ENCODE results near the gene RGR. TPM values are rescaled to one million over a fixed set of nuclear protein-coding genes. Genes with fewer than 3 reads are reported as not detected.

RGR gene
- total RNA-seq, 1 donor from 2014 or later, result 0.19 TPM

GRCh38 chr10:84204610-84205009, 40.2 kb upstream of the RGR start:
- TF ChIP-seq CTCF (IDR thresholded peaks at IDR 0.05; ENCODE audit: borderline replicate concordance), result no peak
- DNase-seq, result no peak
- H3K4me3 ChIP-seq, result no peak overlapping the region
- H3K27me3 ChIP-seq (ENCODE audit: low read depth), result peaks cover 79% of the 10 kb centered on the region
- no peaks in the 10 kb centered on the region for H3K9me3 ChIP-seq (replicated peaks)
- H3K36me3 ChIP-seq, result no peaks in the 10 kb centered on the region
- H3K4me1 ChIP-seq, result no peaks in the 10 kb centered on the region
- intact Hi-C loops (cut with micrococcal nuclease), result no loop called here
- no peak overlapping the region for H3K27ac ChIP-seq (replicated peaks)

GRCh38 chr10:84205049-84205852, 39.6 kb upstream of the RGR start:
- Histone ChIP-seq H3K27me3 (ENCODE audit: low read depth) (peaks cover 79% of the 10 kb centered on the region), H3K27ac (replicated peaks) (no peak overlapping the region), H3K4me1 (no peaks in the 10 kb centered on the region), H3K4me3 (no peak overlapping the region), H3K36me3 (no peaks in the 10 kb centered on the region), H3K9me3 (replicated peaks) (no peaks in the 10 kb centered on the region)
- peak; percentile 75 for TF ChIP-seq CTCF (IDR thresholded peaks at IDR 0.05; ENCODE audit: borderline replicate concordance)
- peak; percentile 49 for DNase-seq
- intact Hi-C loops (cut with micrococcal nuclease), result no loop called here

GRCh38 chr10:84205853-84206525, 38.9 kb upstream of the RGR start:
- no peaks in the 10 kb centered on the region for H3K36me3 ChIP-seq
- no peak for DNase-seq
- no peak for TF ChIP-seq CTCF (IDR thresholded peaks at IDR 0.05; ENCODE audit: borderline replicate concordance)
- H3K27ac ChIP-seq (replicated peaks), result no peak overlapping the region
- H3K4me1 ChIP-seq, result no peaks in the 10 kb centered on the region
- intact Hi-C loops (cut with micrococcal nuclease), result no loop called here
- H3K9me3 ChIP-seq (replicated peaks), result no peaks in the 10 kb centered on the region
- peaks cover 74% of the 10 kb centered on the region for H3K27me3 ChIP-seq (ENCODE audit: low read depth)
- no peak overlapping the region for H3K4me3 ChIP-seq

- no peaks in the 10 kb centered on the region for H3K9me3 ChIP-seq (replicated peaks)
- TF ChIP-seq CTCF (IDR thresholded peaks at IDR 0.05; ENCODE audit: borderline replicate concordance), result no peak
- intact Hi-C loops (cut with micrococcal nuclease), result no loop called here
Measured at GRCh38 chr10:84208023-84208422, 36.8 kb upstream of the RGR start.

GRCh38 chr10:84211566-84211965, 33.3 kb upstream of the RGR start:
- DNase-seq, result no peak
- H3K27me3 ChIP-seq (ENCODE audit: low read depth), result peaks cover 54% of the 10 kb centered on the region
- TF ChIP-seq CTCF (IDR thresholded peaks at IDR 0.05; ENCODE audit: borderline replicate concordance), result no peak

More at GRCh38 chr10:84208023-84208422, 36.8 kb upstream of the RGR start:
- Histone ChIP-seq H3K27ac (replicated peaks) (no peak overlapping the region), H3K4me3 (no peak overlapping the region), H3K27me3 (ENCODE audit: low read depth) (peaks cover 60% of the 10 kb centered on the region), H3K36me3 (no peaks in the 10 kb centered on the region), H3K4me1 (no peaks in the 10 kb centered on the region)
- DNase-seq, result no peak

More at GRCh38 chr10:84211566-84211965, 33.3 kb upstream of the RGR start:
- intact Hi-C loops (cut with micrococcal nuclease), result no loop called here
- H3K27ac ChIP-seq (replicated peaks), result no peak overlapping the region
- no peak overlapping the region for H3K4me3 ChIP-seq
- no peaks in the 10 kb centered on the region for H3K4me1 ChIP-seq
- H3K9me3 ChIP-seq (replicated peaks), result no peaks in the 10 kb centered on the region
- H3K36me3 ChIP-seq, result no peaks in the 10 kb centered on the region
